NCI-H446 (cell line): ENCODE results near the gene RIMOC1.

ENCODE experiments used
- DNase-seq, 2 experiments: peaks; one replicate each; lab custom pipeline; 2025; lab: John Stamatoyannopoulos, UW

RIMOC1 gene

GRCh38 chr5:41903892-41904799 lies at the start of gene RIMOC1:
RIMOC1 (plus strand) TSS chr5:41904344; CDS start chr5:41904368, 24 bp downstream.
- DNase-seq, result peak; percentile 100

DNA sequence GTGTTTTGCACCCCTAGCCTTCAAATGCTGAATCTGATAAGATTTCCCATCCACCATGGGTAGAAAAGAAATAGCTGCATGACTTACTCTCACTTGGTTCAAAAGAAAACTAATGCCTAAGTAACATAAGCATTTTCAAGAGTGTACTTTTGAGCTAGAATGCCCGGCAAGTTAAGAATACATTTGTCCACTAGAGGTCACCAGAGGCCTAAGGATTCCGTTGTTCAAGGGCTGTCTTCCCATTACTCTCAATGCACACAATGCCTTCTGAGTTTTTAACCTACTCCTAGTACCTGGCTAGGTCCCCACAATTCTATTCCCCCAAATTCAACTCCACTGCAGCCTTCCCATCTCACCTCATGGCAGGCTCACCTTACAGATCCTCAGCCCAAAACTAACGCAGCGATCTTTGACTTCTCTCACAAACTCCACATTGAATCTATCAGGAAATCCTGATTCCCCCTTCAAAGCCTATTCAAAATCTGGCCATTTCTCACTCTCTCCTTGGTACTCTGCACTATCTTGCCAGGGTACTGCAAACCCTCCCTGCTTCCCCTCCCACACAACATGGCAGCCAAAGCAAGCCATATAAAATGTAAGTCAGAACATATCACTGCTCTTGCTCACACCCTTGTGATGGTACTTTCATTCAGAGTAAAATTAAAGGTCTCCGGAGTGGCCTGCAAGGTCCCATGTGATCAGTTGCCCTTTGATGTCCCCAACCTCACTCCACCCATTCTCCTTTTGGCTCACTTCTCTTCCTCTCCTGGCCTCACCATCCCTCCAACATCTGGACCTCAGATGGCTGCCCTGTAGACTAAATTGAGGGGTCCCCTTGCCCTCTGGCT lies 47.3 kb upstream of the RIMOC1 start:
- peak; percentile 88 to 89 for DNase-seq

DNA sequence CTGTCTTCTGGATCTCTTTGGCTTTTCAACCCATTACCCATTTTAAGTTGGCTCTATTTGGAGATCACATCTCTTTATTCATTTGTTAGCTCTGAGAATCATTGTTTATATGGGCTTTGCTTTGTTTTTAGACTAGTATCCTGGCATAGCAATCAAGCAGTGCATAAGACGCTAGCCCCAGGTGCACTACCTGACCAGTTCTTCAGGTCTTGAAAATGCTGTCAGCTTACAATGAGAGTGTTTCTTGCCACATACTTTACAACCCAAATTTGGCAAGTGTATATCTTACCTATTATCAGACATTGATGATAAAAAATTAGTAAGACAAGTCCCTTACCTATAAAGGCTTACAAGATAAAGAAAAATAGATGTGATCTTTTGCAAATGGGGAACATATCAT lies 46.2 kb upstream of the RIMOC1 start:
- DNase-seq, result no peak

DNA sequence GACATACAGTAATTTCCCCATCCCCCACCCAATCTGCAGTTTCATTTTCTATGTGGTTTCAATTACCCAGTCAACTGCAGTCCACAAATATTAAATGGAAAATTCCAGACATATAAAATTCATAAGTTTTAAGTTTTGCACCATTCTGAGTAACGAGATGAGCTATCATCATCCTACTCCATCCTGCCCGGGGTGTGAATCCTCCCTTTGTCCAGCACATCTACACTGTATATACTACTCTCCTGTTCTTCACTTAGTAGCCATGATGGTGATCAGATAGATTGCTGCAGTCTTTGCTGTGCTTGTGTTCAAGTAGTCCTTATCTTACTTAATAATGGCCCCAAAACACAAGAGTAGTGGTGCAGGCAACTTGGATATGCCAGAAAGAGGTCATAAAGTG lies 45.3 kb upstream of the RIMOC1 start:
- DNase-seq, result no peak

GRCh38 chr5:41863871-41864486 lies 40.2 kb upstream of the RIMOC1 start:
- DNase-seq, result no peak

GRCh38 chr5:41869151-41869723 lies 34.9 kb upstream of the RIMOC1 start:
- peak in 1 of 2 experiments; percentile 53 for DNase-seq

DNA sequence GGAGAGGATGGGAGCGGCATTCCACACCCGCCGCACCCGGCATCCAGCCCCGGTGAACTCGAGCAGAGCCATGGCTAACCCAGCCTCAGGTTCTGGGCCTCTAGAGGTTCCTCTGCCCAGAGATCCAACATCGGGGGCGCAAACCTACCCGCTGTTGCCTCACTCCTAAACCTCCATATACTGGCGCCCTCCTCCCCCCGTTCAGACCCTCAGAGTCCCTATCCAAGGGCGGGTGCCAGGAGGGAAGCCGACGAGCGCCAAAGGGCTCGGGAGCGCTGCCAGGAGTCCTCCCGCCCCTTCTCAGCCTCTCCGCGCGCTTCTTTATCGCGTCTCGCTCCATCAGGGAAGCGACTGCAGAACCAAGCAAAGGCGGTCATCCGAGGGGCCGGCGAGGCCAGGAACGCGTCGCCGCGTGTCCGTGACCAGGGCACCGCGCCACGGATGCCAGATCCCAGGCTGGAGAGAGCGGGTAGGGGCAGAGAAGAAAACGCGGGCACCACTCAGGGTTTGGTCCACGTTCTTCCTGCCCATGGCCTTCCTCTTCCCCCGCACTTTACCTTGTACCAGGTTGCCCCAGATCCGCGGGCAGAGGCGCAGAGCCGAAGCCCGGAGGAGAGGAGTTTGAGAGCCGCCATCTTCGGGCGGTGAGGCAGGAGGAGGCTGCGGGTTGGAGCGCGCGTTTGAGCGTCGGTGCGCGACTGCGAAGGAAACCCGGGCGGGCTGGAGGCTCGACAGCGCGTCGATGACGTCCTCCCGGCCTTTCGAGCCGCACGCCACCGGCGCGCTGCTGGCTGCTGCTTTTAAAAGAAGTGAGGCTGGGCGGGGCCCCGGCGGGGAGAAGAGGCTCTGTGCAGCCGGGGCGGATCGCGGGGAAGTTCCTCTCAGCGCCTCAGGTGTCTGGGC lies 34.2 kb upstream of the RIMOC1 start, which contains the start of gene OXCT1:
OXCT1 (minus strand) TSS at position 702 of the 903 bp plus-strand sequence; CDS start at position 635, 67 bp downstream.
- peak; percentile 82 to 95 for DNase-seq

DNA sequence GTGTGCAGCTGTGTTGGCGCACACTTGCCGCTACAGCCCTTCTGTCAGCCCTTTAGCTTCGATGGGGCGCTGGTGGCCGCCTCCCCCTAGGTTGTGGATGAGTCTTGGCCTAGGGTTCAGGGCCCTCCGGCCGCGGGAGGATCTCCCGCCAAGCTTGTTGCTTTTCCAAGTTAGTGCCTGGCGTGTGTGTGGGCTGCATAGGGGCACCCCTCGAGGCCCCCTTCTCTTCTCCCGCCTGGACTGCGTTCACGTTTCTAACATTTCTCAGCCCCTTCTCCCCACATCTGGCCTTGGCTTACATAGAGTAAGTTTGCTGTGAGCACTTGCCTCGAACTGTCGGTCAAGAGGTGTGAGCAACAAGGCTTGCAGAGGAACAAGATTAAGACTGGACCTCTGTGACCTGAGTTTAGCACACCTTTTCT lies 33.5 kb upstream of the RIMOC1 start:
- DNase-seq, result no peak

DNA sequence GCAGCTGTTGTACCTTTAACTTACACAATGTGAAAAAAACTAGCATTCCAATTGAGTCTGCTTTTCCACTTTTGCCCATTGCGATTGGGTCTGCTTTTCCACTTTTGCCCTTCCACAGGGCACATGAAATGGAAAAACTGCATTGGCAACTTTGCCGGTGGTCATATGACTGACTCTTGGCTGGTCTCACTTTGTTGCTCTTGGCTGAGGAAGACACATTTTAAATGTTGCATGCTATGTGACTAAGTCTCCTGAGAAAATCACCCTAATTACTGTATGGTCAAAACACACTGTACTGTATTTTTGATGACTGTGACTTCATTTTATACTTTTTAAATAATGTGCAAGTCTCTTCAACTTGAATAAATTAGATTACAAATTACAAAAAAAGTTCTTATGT lies 32.3 kb upstream of the RIMOC1 start:
- DNase-seq, result peak; percentile 31 to 76

- DNase-seq, result no peak
Observed at GRCh38 chr5:41874512-41875060, 29.6 kb upstream of the RIMOC1 start.

GRCh38 chr5:41875121-41875520 lies 29.0 kb upstream of the RIMOC1 start:
- no peak for DNase-seq

DNA sequence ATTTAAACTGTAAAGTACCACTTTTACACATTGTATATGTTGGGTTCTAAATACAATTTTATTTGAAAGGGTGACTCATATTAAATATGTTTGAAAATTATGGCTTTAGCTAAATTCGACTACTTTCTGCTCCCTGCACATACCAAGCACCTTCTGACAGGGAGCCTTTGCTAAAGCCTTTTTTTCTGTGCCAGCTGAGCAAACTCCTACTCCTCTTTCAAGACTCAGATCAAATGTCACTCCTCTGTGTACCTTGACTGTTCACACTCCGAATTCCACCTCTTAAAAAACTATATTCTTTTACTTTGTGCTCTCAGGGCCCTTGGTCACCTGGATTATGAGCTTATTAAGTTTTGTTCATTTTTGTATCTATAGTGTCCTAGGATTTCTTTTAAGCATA lies 27.5 kb upstream of the RIMOC1 start:
- DNase-seq, result no peak

- DNase-seq, result no peak
Observed at GRCh38 chr5:41877408-41877807, 26.7 kb upstream of the RIMOC1 start.

DNA sequence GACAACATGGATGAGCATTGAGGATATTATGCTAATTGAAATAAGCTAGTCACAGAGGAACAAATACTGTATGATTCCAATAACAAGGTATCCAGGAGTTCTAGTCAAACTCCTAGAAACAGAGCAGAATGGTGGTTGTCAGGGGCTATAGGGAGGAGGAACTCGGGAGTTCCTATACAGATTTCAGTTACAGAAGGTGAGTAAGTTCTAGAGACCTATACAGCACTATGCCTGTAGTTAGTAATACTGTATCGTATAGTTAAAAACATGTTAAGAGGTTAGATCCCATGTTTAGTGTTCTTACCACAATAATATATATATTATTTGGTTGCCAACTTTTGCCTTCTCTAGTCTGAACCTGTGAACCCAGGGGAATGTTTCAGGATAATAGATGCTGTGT lies 26.0 kb upstream of the RIMOC1 start:
- DNase-seq, result no peak

- DNase-seq, result no peak
Observed at GRCh38 chr5:41878643-41879478, 25.3 kb upstream of the RIMOC1 start.

- no peak for DNase-seq
Observed at GRCh38 chr5:41882765-41883164, 21.4 kb upstream of the RIMOC1 start.

DNA sequence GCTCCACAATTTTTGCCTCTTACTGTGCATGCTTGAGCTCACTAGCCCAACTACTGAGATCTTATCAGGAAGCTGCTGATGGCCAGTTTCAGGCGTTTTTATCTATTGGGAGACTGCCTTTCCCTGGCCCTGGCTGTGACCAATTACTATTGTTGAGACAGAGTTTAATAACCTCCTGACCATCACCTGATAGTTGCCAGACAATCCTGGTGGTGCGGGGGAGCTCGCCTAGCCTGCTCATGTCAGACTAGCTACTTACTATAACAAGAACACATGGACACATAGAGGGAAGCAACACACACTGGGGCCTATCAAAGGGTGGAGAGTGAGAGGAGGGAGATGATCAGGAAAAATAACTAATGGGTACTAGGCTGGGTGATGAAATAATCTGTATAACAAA lies 20.9 kb upstream of the RIMOC1 start:
- DNase-seq, result no peak

DNA sequence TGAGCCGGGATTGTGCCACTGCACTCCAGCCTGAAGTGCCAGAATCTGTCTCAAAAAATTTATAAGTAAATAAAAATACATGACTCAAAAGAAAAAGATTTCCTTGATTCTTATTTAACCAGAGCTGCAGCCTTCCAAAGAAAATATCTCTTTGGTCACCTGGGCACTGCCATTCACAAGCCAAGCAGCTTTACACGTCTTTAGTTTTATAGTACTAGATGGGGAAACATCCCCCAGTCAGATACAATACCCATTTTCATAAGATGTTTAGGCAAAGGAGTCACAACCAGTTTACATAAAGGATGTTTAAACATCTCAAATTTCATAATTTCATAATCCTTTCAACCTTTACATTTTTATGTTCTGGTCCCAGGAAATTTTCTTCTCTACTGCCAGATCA lies 20.2 kb upstream of the RIMOC1 start:
- no peak for DNase-seq

GRCh38 chr5:41885286-41885685 lies 18.9 kb upstream of the RIMOC1 start:
- DNase-seq, result no peak
